ENCODE data around the gene IFNAR2.

The IFNAR2 gene

DNA sequence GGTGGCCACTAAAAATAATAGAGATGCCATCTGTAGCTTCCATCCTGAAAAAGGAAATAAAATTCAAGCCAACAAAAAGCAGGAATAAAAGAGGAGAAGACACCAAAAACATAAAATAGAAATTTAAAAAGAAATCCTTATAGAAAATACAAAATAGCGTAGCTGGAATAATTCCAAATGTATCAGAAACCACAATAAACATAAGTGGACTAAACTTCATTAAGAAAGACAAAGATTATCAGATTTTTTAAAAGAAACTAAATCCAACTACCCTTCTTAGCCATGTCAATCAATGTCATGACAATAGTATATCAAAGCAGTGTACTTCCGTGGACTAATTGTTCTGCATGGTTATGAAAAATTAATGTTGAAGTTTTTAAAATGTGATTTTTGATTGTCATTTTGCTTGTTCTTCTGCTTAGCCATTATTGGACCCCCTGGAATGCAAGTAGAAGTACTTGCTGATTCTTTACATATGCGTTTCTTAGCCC is 49.6 kb downstream of the IFNAR2 start:
- H3K27ac ChIP-seq (ENCODE audit: low read length) = no peak overlapping the region
- no peaks in the 10 kb centered on the region for H3K36me3 ChIP-seq (replicated peaks; ENCODE audit: insufficient read depth, low read length)

More for the DNA sequence above, 49.6 kb downstream of the IFNAR2 start:
- Histone ChIP-seq H3K9me2 (replicated peaks; ENCODE audit: insufficient read depth, low read length) (no peaks in the 10 kb centered on the region), H3F3A (ENCODE audit: insufficient read depth, low read length) (no peaks in the 10 kb centered on the region), H3K9ac (ENCODE audit: low read length) (no peak overlapping the region), H3K4me1 (ENCODE audit: low read length) (peaks cover 12% of the 10 kb centered on the region), H3K79me2 (ENCODE audit: low read length) (no peaks in the 10 kb centered on the region), H3K4me3 (ENCODE audit: low read length) (no peak overlapping the region), H3K27me3 (replicated peaks; ENCODE audit: insufficient read depth, low read length) (no peaks in the 10 kb centered on the region), H3K9me3 (replicated peaks; ENCODE audit: insufficient read depth, low read length) (no peaks in the 10 kb centered on the region), H4K20me1 (ENCODE audit: insufficient read depth, low read length) (no peaks in the 10 kb centered on the region), H2AFZ (ENCODE audit: low read length) (no peak overlapping the region), H3K4me2 (ENCODE audit: low read depth, low read length) (no peak overlapping the region)
- TF ChIP-seq EZH2 (optimal IDR thresholded peaks at IDR 0.05; ENCODE audit: low read depth, low read length) = no peak
- no peak for TF ChIP-seq CTCF (IDR thresholded peaks at IDR 0.05; ENCODE audit: low read length)
- TF ChIP-seq EZH2phosphoT487 (IDR thresholded peaks at IDR 0.05; ENCODE audit: low read length) = no peak
- DNase-seq = no peak

Measured in MM.1S (cell line).